Panc1 (cell line): ENCODE data around the gene CLCNKA. TPM values are rescaled to one million over a fixed set of nuclear protein-coding genes. Genes with fewer than 3 reads are reported as not detected.
A peak's percentile ranks its signal among the peaks of the same experiment; 100 is the strongest.

Source experiments
- ATAC-seq: fragments of 200-7000 bp; cut with Tn5 transposase; 2 replicates; pipeline ENCODE4 v1.9.1; 2020; ENCODE audit warnings: mild to moderate bottlenecking, moderate library complexity
- BruUV-seq: library from RNA; stranded (reverse); fragments of 400-500 nt; replicated peaks from 2 replicates; lab custom pipeline; 2021; lab: Mats Ljungman, UMichigan
- CTCF ChIA-PET: fragments of 300-600 bp; sonication (Branson Sonifier 250); formaldehyde crosslinking; loops from one replicate; lab custom pipeline; 2022; ENCODE audit warnings: antibody characterized with exemption; lab: Charles Lee
- POLR2A ChIA-PET: fragments of 300-600 bp; sonication (Branson Sonifier 250); formaldehyde crosslinking; loops from one replicate; lab custom pipeline; 2022; ENCODE audit warnings: antibody characterized with exemption; lab: Charles Lee
- DNase-seq: peaks from one replicate; pipeline ENCODE4 v3.0.0-alpha.2; 2010; ENCODE audit warnings: low read depth, low spot score
- H3K27ac ChIP-seq: 2 replicates; pipeline ENCODE4 v1.5.1; 2011; ENCODE audit warnings: mild to moderate bottlenecking, low read length, inconsistent platforms
- H3K27me3 ChIP-seq: fragments of 200-500 bp; sonication (Bioruptor generic); 2 replicates; pipeline ENCODE4 v1.6.0; 2014; ENCODE audit warnings: low read length, inconsistent platforms; ENCODE audit not compliant: control insufficient read depth, insufficient read depth
- H3K36me3 ChIP-seq: fragments of 200-500 bp; sonication (Bioruptor generic); 2 replicates; pipeline ENCODE4 v1.5.1; 2014; ENCODE audit warnings: inconsistent platforms, mild to moderate bottlenecking, low read length, moderate library complexity; ENCODE audit not compliant: control insufficient read depth, insufficient read depth
- H3K4me1 ChIP-seq: 2 replicates; pipeline ENCODE4 v1.5.1; 2011; ENCODE audit warnings: inconsistent platforms, mild to moderate bottlenecking, low read length, moderate library complexity; ENCODE audit not compliant: control insufficient read depth, insufficient read depth
- H3K4me3 ChIP-seq, 2 experiments: 2 replicates each; pipeline ENCODE4 v1.5.1; 2011 to 2012; ENCODE audit warnings: low read depth in 2 of 2, low read length in 2 of 2, mild to moderate bottlenecking in 2 of 2, inconsistent platforms in 1 of 2, moderate library complexity in 1 of 2
- H3K9me3 ChIP-seq: fragments of 200-500 bp; sonication (Bioruptor generic); 2 replicates; pipeline ENCODE4 v1.5.1; 2014; ENCODE audit warnings: low read depth, mild to moderate bottlenecking, inconsistent platforms, low read length, moderate library complexity; ENCODE audit not compliant: control insufficient read depth, insufficient read depth
- POLR2AphosphoS5 ChIP-seq: IDR thresholded peaks from 2 replicates; pipeline ENCODE4 v1.6.1; 2012; ENCODE audit warnings: mild to moderate bottlenecking, low read depth, low read length, moderate library complexity
- SIN3A ChIP-seq: IDR thresholded peaks from 2 replicates; pipeline ENCODE4 v1.6.1; 2012; ENCODE audit warnings: low read depth, mild to moderate bottlenecking, low read length, moderate library complexity, borderline replicate concordance; ENCODE audit not compliant: insufficient read depth
- TCF7L2 ChIP-seq: IDR thresholded peaks from 2 replicates; pipeline ENCODE4 v1.6.1; 2011; ENCODE audit warnings: mild to moderate bottlenecking, low read depth, low read length, inconsistent platforms
- in situ Hi-C: cut with HindIII; loops from 2 replicates; pipeline ENCODE4 v1.10.0; 2016; ENCODE audit warnings: low sequenced_read_pairs, low pct_unique_long_range_greater_than_20kb
- intact Hi-C: fragments of 100-400 bp; cut with micrococcal nuclease; formaldehyde crosslinking; loops from one replicate; pipeline ENCODE4 v1.10.0; 2022; ENCODE audit not compliant: unreplicated experiment
- total RNA-seq: library from RNA; stranded (reverse); gene quantifications from one replicate; pipeline ENCODE4 v1.2.1, GENCODE V29; 2021; ENCODE audit not compliant: unreplicated experiment
- TF ChIP-seq, protein P1 (sequence below): fragments of 450-650 bp; IDR thresholded peaks from 2 replicates; pipeline ENCODE4 v1.5.1; 2017; ENCODE audit warnings: mild to moderate bottlenecking
- TF ChIP-seq, protein P2 (sequence below), 2 experiments: IDR thresholded peaks; 2 replicates each; pipeline ENCODE4 v1.6.1; 2011 to 2012; ENCODE audit warnings: low read depth in 2 of 2, control low read depth in 1 of 2, low read length in 1 of 2, mild to moderate bottlenecking in 1 of 2, moderate library complexity in 1 of 2; ENCODE audit not compliant: insufficient read depth in 1 of 2

The CLCNKA gene
- total RNA-seq, 1 experiment from 2014 or later: 0.57 TPM

DNA sequence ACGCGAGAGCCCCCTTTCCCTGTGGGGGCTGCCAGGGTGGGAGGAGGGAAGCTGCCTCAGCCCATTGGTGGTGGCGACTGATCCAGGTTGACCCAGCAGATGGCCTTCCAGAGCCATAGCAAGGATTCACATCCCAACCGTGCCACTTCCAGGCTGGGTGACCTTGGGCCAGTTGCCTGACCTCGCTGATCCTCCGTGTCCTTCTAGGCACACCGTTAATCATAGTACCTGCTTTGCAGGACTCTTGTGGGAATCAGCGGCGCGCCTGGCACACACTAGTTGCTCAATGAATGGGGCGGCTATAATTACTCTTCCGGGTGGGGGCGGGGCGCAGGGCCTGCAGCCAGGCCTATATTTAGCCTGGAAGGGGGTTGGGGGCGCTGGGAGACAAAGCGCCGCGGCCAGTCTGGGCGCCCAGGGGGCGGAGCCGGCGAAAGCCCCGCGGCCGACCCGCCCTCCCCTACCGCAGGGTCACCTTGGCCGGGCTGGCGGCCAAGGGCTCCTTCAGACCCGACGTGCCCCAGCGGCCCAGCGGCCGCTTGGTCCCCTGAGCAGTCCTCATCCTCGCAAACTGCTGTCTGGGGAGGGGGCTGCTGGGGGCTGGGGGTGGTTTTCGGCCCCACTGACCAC lies 9.1 kb upstream of the CLCNKA start:
- Histone ChIP-seq H3K36me3 (no peaks in the 10 kb centered on the region), H3K27me3 (no peaks in the 10 kb centered on the region), H3K27ac (no peak overlapping the region), H3K4me1 (peaks cover 34% of the 10 kb centered on the region), H3K9me3 (no peaks in the 10 kb centered on the region), H3K4me3 (peak overlapping the region in 1 of 2 experiments; percentile 37; a peak in 2 of 4 replicates)
- peak; percentile 24 for ATAC-seq
- ChIA-PET CTCF (interaction anchor here (0.6 kb wide), 1 partner anchor 28 kb away, joined by 5 read pairs; no protein-coding TSS in a partner anchor), POLR2A (no interaction called here)
- intact Hi-C loops (no loop called here), in situ Hi-C loops (no loop called here)
- TF ChIP-seq POLR2AphosphoS5: no peak
- no peak for DNase-seq
- no TSS peak for BruUV-seq

- Histone ChIP-seq H3K4me3 (peak overlapping the region in 1 of 2 experiments; percentile 37; a peak in 2 of 4 replicates), H3K9me3 (no peaks in the 10 kb centered on the region), H3K36me3 (no peaks in the 10 kb centered on the region), H3K27ac (0 out of 2 replicates have a peak overlapping the region, but pooled peaks have one; percentile 1), H3K4me1 (peaks cover 34% of the 10 kb centered on the region), H3K27me3 (no peaks in the 10 kb centered on the region)
- POLR2A ChIA-PET: no interaction called here
- in situ Hi-C loops (no loop called here), intact Hi-C loops (no loop called here)
- CTCF ChIA-PET: interaction anchor here (0.6 kb wide), 1 partner anchor 28 kb away, joined by 5 read pairs; no protein-coding TSS in a partner anchor
- DNase-seq (no peak), ATAC-seq (peak; percentile 13; the same call in 1 of the 2 replicates)
- TF ChIP-seq, protein P1, sequence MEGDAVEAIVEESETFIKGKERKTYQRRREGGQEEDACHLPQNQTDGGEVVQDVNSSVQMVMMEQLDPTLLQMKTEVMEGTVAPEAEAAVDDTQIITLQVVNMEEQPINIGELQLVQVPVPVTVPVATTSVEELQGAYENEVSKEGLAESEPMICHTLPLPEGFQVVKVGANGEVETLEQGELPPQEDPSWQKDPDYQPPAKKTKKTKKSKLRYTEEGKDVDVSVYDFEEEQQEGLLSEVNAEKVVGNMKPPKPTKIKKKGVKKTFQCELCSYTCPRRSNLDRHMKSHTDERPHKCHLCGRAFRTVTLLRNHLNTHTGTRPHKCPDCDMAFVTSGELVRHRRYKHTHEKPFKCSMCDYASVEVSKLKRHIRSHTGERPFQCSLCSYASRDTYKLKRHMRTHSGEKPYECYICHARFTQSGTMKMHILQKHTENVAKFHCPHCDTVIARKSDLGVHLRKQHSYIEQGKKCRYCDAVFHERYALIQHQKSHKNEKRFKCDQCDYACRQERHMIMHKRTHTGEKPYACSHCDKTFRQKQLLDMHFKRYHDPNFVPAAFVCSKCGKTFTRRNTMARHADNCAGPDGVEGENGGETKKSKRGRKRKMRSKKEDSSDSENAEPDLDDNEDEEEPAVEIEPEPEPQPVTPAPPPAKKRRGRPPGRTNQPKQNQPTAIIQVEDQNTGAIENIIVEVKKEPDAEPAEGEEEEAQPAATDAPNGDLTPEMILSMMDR: no peak
- TF ChIP-seq, protein P2, sequence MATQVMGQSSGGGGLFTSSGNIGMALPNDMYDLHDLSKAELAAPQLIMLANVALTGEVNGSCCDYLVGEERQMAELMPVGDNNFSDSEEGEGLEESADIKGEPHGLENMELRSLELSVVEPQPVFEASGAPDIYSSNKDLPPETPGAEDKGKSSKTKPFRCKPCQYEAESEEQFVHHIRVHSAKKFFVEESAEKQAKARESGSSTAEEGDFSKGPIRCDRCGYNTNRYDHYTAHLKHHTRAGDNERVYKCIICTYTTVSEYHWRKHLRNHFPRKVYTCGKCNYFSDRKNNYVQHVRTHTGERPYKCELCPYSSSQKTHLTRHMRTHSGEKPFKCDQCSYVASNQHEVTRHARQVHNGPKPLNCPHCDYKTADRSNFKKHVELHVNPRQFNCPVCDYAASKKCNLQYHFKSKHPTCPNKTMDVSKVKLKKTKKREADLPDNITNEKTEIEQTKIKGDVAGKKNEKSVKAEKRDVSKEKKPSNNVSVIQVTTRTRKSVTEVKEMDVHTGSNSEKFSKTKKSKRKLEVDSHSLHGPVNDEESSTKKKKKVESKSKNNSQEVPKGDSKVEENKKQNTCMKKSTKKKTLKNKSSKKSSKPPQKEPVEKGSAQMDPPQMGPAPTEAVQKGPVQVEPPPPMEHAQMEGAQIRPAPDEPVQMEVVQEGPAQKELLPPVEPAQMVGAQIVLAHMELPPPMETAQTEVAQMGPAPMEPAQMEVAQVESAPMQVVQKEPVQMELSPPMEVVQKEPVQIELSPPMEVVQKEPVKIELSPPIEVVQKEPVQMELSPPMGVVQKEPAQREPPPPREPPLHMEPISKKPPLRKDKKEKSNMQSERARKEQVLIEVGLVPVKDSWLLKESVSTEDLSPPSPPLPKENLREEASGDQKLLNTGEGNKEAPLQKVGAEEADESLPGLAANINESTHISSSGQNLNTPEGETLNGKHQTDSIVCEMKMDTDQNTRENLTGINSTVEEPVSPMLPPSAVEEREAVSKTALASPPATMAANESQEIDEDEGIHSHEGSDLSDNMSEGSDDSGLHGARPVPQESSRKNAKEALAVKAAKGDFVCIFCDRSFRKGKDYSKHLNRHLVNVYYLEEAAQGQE (IDR thresholded peaks at IDR 0.05; ENCODE audit: insufficient read depth in 1 of 2, low read depth in 2 of 2, low read length in 1 of 2): no peak
- TF ChIP-seq POLR2AphosphoS5 (no peak), TCF7L2 (no peak), SIN3A (no peak)
- BruUV-seq: no TSS peak
Measured at GRCh38 chr1:16013220-16013907, 8.5 kb upstream of the CLCNKA start.
